Stimulated activated CD8-positive, alpha-beta memory T cell treated with anti-CD3 and anti-CD28 coated beads, Interleukin-15, amount 100 ng/mL, for 4 hours (primary cell): ENCODE results near the gene ARMC3.
"Not testable (repeated sequence)": the region's sequence is repeated elsewhere in the genome, so short reads cannot be mapped to it uniquely, and the experiment has no call there.

Experiments
- DNase-seq, 2 donors: peaks; one replicate each; pipeline ENCODE4 v3.0.0-alpha.2; 2020; ENCODE audit warnings: low read depth in 2 of 2

The ARMC3 gene, protein sequence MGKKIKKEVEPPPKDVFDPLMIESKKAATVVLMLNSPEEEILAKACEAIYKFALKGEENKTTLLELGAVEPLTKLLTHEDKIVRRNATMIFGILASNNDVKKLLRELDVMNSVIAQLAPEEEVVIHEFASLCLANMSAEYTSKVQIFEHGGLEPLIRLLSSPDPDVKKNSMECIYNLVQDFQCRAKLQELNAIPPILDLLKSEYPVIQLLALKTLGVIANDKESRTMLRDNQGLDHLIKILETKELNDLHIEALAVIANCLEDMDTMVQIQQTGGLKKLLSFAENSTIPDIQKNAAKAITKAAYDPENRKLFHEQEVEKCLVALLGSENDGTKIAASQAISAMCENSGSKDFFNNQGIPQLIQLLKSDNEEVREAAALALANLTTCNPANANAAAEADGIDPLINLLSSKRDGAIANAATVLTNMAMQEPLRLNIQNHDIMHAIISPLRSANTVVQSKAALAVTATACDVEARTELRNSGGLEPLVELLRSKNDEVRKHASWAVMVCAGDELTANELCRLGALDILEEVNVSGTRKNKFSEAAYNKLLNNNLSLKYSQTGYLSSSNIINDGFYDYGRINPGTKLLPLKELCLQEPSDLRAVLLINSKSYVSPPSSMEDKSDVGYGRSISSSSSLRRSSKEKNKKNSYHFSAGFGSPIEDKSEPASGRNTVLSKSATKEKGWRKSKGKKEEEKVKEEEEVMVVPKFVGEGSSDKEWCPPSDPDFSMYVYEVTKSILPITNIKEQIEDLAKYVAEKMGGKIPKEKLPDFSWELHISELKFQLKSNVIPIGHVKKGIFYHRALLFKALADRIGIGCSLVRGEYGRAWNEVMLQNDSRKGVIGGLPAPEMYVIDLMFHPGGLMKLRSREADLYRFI

DNA sequence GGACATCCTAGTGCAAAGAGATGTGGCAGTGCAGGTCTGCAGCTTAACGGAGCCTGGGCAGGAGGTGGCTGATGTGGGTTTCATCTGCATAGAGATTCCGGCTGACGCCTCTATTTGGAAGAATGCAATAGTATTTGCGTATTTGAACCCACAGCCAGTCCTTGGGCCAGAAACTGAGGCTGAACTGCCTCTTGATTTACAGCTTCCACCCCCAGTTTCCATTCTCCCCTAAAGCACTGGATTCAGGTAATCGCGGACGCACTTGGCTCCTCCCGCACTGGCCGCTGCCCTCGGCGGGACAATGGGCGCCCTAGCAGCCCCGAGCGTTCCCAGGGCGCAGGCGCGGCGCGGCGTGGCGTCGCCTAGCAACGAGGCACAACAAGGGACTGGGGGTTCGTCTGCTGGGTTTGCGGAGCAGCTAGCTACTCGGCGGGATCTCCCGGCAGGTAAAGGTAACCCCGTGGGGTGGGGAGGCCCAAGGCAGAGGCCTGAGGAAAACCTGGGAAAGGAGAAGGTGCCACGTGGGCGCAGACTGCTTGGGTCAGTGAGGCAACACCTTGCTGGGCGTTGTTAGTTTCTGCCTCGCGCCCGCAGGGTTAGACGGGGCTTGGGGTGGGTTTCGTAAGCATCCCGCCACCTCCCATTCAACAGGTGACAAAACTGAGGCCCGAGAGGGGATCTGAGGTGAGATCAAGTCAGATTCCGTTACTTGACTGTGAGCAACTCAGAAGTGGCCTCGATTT is at the start of gene ARMC3:
Gene ARMC3 (plus strand): TSS at position 393 of the 743 bp plus-strand sequence. CDS start 3,944 bp downstream, outside the sequence.
- peak; percentile 25 to 52 for DNase-seq

DNA sequence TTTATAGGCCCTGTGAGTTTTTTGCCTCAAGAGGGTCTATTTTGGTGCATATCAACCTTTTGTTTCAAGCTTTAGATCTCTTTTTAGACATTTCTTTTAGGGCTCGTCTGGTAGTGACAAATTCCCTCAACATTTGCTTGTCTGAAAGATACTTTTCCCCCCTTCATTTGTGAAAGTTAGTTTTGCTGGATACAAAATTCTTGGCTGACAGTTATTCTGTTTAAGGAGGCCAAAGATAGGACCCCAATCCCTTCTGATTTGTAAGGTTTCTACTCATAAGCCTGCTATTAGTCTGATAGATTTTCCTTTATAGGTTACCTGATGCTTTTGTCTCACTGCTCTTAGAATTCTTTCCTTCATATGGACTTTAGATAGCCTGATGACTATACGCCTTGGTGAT is 36.1 kb upstream of the ARMC3 start:
- DNase-seq, result no peak

DNA sequence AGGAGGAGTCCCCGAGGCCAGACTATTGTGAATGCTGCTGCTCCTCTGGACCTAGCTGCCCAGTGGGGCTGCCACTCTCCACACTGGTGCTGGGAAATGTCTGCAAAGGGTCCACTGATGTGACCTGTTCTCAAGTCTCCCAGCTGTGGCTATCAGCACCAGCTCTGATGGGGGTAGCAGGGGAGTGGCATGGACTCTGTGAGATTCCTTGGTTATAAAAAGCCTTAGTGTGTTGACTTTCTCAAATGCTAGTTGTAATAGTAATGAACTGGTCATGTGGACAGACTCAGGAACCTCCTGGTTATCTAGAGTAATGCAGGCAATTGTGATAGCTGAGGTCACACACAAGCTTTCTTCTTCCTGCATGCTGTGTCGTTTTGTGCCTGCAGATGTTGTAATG is 34.1 kb upstream of the ARMC3 start:
- DNase-seq, result no peak

DNA sequence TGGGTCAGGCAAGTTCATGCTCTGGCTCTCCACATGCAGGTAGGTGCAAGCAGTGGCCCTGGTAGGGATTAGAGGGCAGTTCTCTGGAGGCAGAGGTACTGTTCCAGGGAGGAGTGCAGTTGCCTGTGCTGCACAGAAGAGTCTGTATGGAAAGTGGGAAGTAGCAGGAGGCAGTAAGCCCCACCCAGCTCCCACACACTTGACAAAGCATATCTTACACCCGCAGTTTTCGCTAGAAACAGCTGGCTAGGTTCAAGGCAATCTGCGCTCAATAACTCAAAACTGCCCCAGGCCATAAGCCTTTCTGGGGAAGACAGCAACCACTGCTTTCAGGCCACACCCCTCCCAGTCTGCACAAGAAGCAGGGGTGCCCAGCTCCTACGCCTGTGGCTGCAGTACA is 33.1 kb upstream of the ARMC3 start:
- no peak for DNase-seq

DNA sequence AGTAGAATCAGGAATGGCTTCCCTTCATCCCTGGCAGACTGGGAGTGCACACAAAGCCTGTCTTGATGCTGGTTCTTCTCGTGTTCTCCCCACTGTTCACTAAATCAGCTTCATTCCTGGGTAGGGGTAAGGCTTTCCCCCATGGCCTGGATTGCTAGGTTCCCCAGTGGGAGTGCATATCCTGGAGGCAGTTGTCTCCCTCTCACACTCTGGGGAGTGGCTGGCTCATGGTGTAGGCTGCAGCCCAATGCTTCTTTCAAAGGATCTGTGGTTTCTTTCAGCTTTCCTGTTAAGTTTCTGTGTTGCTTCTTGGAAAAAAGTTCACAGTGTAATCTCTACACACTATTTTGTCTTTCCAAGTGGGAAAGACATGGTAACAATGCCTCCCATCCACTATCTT is 32.6 kb upstream of the ARMC3 start:
- no peak for DNase-seq

DNA sequence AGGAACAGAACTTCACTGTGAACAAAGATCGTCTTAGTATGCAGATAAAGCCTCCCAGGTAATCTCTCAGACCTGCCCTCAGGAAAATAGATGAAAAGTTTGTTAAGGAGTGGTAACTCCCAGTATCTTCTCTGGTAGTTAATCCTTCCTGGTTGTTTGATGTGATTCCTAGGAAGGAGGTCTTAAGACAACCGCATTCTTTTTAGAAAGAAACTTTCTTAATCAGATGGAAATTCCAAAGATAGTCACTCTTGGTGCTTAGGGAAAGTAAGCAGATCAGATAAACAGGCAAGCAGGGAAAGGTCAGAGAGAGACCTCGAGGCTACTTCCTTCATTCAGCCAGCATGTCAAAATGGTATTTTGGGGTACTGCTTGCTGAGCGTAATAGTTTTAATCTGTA is 30.5 kb upstream of the ARMC3 start:
- DNase-seq, result no peak

DNA sequence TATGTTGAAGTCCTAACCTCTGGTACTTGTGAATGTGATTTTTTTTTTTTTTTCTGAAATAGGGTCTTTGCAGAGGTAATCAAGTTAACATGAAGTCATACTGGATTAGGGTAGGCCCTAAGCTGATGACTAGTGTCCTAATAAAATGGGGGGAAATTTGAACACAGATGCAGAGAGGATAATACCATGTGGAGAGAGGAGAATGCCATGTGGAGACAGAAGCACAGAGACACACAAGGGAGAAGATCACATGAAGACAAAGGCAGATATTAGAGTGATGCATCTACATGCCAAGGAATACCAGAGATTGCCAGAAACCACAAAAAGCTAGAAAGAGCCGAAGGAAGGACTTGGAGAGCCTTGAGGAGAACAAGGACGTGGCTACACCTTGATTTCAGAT is 28.5 kb upstream of the ARMC3 start:
- no peak for DNase-seq

DNA sequence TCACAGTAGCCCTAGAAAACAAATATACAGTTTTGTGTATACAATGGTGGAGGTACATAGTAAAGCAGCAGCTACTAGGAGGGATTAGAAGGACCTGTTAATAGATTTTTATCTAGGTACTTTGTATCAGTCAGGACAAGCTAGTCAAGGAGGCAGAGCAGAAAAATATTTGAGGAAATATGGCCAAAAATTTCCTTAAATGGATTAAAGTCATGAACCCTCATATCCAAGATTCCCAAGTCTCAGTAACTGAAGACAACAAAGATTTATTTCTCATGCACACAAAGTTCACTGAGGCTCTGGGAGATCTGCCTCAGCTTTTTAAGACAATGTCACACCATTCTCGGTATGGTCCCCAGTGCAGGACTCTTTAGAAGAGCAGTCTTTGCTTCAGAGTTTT is 28.1 kb upstream of the ARMC3 start:
- DNase-seq, result no peak

DNA sequence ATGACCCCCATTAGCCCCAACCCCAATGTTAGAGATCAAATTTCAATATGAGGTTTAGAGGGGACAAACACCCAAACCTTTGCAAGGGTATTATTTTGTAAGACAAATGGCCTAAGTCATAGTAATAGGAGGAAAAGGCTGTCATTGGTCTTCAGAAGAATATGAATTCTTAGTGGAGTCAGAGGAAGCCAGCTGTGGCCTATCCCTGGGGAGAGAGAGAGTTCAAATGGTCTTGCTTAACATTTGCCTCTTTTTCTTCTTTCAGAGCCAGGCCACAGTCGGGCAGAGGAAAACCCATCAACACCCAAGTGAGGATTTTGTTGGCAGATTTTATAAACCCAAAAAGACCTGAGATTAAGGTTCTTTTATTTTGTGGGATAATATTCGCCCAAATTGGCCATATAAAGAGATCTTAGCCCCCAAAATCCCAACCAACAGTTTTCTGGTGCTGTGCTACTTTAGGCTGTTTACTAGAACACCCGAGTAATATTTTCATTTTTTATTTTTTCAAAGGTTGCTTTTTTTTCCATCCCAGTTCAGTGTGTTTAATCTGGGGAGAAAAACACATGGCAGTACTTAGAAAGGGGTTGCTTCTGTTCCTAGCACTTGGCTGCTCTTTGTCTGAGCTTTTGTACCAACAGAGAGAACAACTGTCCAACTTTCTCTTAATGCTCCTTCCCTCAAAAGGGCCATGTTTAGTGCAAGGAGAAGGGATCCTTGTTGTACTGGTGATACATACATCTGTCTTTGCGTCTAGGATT is 26.8 kb upstream of the ARMC3 start:
- no peak for DNase-seq

DNA sequence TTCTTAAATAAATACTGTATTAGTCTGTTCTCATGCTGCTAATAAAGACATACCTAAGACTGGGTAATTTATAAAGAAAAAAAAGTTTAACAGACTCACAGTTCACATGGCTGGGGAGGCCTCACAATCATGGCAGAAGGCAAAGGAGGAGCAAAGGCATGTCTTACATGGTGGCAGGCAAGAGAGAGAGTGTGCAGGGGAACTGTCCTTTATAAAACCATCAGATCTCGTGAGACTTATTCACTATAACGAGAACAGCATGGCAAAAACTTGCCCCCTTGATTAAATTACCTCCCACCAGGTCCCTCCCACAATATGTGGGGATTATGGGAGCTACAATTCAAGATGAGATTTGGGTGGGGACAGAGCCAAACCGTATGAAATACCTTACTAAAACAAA is 25.7 kb upstream of the ARMC3 start:
- DNase-seq, result not testable (repeated sequence)

DNA sequence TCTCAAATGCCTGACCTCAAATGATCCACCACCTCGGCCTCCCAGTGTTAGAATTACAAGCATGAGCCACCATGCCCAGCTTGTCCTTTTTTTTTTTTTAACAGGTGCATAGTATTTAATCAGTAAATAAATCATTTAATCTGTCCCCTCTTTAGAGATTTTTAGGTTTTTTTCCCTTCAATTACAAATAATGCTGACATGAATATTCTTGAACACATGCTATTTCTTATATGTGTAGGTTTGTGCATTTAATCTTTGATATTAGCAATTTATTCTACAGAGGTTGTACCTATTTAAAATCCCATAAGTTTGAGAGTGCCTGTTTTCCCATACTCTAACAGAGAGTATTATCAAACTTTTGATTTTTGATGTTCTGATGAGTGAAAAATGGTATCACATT is 24.2 kb upstream of the ARMC3 start:
- DNase-seq, result no peak

DNA sequence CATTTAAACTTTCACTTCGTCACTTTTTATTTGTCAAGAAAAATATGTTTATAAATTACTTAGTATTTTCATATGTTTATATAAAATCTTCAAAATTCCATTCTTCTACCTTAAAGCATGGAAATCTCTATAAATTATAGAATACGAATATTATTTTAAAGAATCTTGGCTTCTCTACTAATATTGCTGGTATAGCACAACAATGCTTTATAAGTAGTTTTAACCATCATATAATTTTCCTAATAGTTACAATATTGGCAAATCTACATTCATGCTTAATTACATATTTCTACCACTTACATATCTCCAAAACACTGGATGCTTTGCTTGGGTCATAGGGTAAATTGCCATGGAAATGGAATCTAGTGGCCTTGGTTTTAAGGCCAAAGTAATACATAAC is 21.1 kb upstream of the ARMC3 start:
- DNase-seq, result no peak

DNA sequence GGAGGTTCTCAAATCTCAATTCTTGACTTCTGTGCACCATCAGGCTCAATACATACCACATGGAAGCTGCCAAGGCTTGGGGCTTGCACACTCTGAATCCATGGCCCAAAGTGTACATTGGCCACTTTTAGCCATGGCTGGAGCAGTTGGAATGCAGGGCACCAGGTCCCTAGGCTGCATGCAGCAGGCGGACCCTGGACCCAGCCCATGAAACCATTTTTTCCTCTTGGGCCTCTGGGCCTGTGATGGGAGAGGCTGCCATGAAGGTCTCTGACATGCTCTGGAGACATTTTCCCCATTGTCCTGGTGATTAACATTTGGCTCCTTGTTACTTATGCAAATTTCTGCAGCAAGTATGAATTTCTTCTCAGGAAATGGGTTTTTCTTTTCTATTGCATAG is 19.0 kb upstream of the ARMC3 start:
- no peak for DNase-seq

DNA sequence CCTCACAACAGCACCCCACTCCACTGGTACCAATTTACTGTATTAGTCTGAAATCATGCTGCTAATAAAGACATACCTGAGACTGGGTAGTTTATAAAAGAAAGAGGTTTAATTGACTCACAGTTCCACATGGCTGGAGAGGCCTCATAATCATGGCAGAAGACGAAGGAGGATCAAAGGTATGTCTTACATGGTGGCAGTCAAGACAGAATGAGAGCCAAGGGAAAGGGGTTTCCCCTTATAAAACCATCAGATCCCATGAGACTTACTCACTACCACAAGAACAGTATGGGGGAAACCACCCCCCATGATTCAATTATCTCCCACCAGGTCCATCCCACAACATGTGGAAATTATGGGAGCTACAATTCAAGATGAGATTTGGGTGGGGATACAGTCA is 18.2 kb upstream of the ARMC3 start:
- not testable (repeated sequence) for DNase-seq

DNA sequence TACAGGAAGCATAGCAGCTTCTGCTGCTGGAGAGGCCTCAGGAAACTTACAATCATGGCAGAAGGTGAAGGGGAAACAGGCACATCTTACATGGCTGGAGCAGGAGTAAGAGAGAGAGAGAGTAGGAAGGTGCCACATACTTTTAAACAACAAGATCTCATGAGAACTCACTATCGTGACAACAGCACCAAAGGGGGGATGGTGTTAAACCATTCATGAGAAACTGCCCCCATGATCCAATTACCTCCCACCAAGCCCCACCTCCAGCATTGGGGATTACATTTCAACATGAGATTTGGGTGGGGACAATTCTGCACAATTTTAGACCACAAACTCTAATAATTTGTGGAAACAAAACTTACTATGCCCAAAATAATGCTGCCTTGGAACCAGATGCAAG is 16.8 kb upstream of the ARMC3 start:
- no peak for DNase-seq

DNA sequence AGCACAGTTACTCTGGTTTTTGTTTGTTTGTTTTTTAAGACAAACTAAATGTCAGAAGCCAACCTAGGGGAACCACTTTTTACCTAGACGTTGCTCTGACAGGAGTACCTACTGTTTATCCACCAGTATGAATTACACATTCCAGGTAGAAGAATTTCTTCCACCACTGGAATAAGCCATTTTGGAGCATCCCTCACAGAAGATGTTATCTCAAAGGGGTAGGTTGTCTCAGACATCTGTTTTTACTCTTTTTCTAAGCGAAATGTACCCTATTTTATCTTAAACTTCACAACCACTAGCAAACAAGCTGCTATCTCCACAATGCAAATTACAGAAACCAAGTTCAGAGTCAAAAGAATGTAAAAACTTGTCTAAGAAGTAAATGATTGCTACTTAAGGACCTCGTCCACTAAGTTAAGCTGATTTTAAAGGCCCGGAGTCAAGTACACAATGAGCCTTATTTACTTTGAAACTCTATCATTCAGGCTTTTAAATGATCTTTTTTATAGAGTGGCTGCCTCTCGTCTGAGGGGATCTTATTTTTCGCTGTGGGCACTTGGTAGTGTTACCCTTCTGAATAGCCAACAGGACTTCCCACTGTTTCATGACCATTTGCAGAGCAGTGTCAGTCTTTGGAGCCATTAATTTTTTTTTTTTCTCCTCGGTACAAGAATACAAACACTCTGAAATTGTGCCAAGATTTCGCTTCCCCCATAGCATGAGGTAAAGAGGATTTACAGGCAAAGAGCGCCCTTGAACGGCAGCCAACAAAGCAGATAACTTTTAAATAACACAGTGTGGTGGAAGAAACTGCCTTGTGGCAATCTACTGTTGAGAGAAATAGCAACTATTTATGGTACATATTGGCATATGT is 15.7 kb upstream of the ARMC3 start:
- no peak for DNase-seq

DNA sequence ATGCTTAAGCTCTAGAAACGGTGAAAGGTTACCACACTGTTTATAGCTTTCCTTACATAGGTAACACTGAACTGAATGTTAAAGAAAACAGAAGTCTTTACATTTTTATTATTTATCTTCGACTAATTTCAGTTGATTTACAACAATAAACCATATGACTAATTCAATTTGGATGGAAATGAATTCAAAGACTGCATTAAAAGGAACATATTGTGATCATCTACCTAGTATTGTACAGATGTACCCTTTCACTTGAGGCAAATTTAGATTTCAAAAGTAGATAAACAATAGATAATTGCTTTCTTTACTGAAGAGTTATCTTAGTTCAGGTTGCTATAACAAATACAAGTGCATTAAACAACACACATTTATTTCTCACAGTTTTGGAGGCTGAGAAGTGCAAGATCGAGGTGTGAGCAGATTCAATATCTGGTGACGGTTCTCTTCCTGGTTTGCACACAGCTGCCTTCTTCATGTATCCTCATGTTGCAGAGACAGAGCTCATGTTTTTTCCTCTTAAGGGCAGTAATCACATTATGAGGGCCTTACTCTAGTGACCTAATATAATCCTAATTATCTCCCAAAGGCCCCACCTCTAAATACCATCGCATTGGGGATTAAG is 15.0 kb upstream of the ARMC3 start:
- no peak for DNase-seq

DNA sequence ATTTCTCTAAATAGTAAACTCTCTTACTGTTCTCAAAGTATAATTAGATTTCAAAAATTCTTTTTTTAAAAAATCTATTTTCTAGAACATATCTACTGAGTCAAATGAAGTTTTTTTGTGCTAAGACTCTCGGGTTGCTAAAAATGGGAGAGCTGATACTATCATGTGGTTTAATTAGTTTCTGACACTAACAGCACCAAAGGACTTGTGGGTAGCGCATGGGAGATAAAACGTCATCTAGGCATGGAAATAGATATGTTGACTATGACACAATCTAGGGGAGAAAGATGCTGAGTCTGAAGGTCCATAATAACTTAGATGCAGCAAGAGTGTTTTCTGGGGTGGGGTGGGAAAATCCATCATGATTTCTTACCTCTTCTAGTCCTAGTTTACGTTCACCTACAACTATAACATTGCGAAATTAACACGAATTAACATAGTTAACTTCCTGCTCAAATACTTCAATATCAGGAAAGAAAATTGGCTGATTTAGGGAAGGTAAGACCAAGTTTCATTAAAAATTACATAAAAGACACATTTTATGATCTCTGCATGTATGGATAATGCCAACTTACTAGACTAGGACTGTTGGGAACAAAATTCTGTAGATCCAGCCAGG is 14.3 kb upstream of the ARMC3 start:
- no peak for DNase-seq

DNA sequence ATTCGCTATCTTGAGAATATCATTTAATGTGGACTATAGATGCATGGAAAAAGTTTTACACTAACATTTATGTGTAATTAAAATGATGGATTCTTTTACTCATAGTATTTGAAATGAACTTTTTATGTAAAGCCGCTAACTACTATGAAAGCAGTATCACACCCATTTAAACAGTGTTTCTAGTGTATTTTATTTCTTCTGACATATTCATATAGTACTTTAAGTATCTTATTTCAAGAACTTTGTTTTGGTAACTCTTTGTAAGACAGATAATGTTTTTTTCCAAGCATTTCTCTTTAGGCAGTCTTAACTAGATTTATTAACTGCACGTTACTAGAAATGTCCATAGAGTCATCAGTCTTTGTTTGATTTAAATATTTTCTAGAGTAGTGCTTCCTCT is 12.5 kb upstream of the ARMC3 start:
- no peak for DNase-seq

DNA sequence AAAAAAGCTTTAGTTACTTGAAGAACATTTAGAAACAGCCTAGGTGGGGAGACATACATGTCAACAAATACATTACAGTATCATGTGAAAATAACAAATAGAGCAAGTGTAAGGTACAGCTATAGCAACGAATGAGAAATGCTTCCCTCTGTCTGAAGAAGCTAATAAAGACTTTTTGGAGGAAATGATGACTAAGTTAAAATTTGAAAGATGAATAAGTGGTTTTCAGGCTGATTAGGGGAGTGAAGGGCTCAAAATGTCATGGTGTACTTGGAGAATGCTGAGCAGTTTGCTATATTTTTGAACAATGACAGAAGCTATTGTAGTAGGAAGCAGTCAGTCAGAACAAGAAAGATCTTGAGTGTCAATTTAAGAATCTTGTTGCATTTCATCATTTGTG is 2.8 kb upstream of the ARMC3 start:
- no peak for DNase-seq
